Ectodermal cell (in vitro differentiated cells): Measurements from ENCODE around the gene VAPA.

Source experiments
- H3K27ac ChIP-seq: 2 replicates; pipeline ENCODE4 v1.7.0; 2013; ENCODE audit warnings: mild to moderate bottlenecking, low read depth, low read length; ENCODE audit not compliant: insufficient read depth, poor library complexity, severe bottlenecking
- H3K27me3 ChIP-seq: 2 replicates; pipeline ENCODE4 v1.7.0; 2013; ENCODE audit warnings: mild to moderate bottlenecking, low read length; ENCODE audit not compliant: insufficient read depth, control insufficient read depth, poor library complexity, severe bottlenecking
- H3K36me3 ChIP-seq: one replicate; pipeline ENCODE4 v1.7.0; 2013; ENCODE audit warnings: low read length; ENCODE audit not compliant: control insufficient read depth, insufficient read depth
- H3K4me1 ChIP-seq: one replicate; pipeline ENCODE4 v1.7.0; 2013; ENCODE audit warnings: low read length; ENCODE audit not compliant: control insufficient read depth, insufficient read depth
- H3K4me3 ChIP-seq: 2 replicates; pipeline ENCODE4 v1.7.0; 2013; ENCODE audit warnings: low read depth, low read length, control low read depth; ENCODE audit not compliant: insufficient read depth
- H3K9me3 ChIP-seq: 2 replicates; pipeline ENCODE4 v1.7.0; 2013; ENCODE audit warnings: mild to moderate bottlenecking, low read length, moderate library complexity; ENCODE audit not compliant: control insufficient read depth
- WGBS, 2 experiments: methylation state at CpG; one replicate each; pipeline ENCODE4 v1.1.7; 2013; ENCODE audit warnings: missing lambda C conversion rate in 2 of 2; 5-methylcytosine and 5-hydroxymethylcytosine counted together

VAPA gene

GRCh38 chr18:9971313-9971920 is 57.6 kb downstream of the VAPA start:
- Histone ChIP-seq H3K27ac (no peak overlapping the region), H3K4me1 (no peaks in the 10 kb centered on the region), H3K9me3 (peaks cover 3% of the 10 kb centered on the region), H3K4me3 (no peak overlapping the region), H3K36me3 (no peaks in the 10 kb centered on the region), H3K27me3 (no peaks in the 10 kb centered on the region)
- 13 to 19% methylated on average over 4 of the region's 4 CpGs for WGBS, 2 experiments

- Histone ChIP-seq H3K27ac (no peak overlapping the region), H3K9me3 (peaks cover 3% of the 10 kb centered on the region), H3K4me1 (no peaks in the 10 kb centered on the region), H3K27me3 (no peaks in the 10 kb centered on the region), H3K4me3 (no peak overlapping the region), H3K36me3 (no peaks in the 10 kb centered on the region)
- WGBS, 2 experiments: 93 to 96% methylated on average over 4 of the region's 4 CpGs
These were observed 59.7 kb downstream of the VAPA start for GRCh38 chr18:9973470-9973869.

- Histone ChIP-seq H3K9me3 (peaks cover 3% of the 10 kb centered on the region), H3K4me1 (no peaks in the 10 kb centered on the region), H3K27me3 (no peaks in the 10 kb centered on the region), H3K36me3 (no peaks in the 10 kb centered on the region), H3K27ac (no peak overlapping the region), H3K4me3 (no peak overlapping the region)
- WGBS, 2 experiments: 90 to 92% methylated on average over 2 of the region's 2 CpGs
These were observed 60.6 kb downstream of the VAPA start for GRCh38 chr18:9974279-9974915.

GRCh38 chr18:9975658-9976057 is 61.8 kb downstream of the VAPA start:
- no peak overlapping the region for H3K4me3 ChIP-seq
- no peaks in the 10 kb centered on the region for H3K4me1 ChIP-seq
- peaks cover 3% of the 10 kb centered on the region for H3K9me3 ChIP-seq

GRCh38 chr18:9982711-9983110 is 68.9 kb downstream of the VAPA start:
- no peak overlapping the region for H3K27ac ChIP-seq
- no peaks in the 10 kb centered on the region for H3K9me3 ChIP-seq
- no peaks in the 10 kb centered on the region for H3K36me3 ChIP-seq
- WGBS, 2 experiments: 91 to 93% methylated on average over 5 of the region's 5 CpGs
- peaks cover 4% of the 10 kb centered on the region for H3K4me1 ChIP-seq
- no peak overlapping the region for H3K4me3 ChIP-seq
- H3K27me3 ChIP-seq: no peaks in the 10 kb centered on the region

More at GRCh38 chr18:9975658-9976057, 61.8 kb downstream of the VAPA start:
- Histone ChIP-seq H3K27ac (no peak overlapping the region), H3K36me3 (no peaks in the 10 kb centered on the region), H3K27me3 (no peaks in the 10 kb centered on the region)

- no peaks in the 10 kb centered on the region for H3K27me3 ChIP-seq
- H3K4me3 ChIP-seq: no peak overlapping the region
- peaks cover 11% of the 10 kb centered on the region for H3K4me1 ChIP-seq
- no peaks in the 10 kb centered on the region for H3K9me3 ChIP-seq
- WGBS, 2 experiments: 95 to 96% methylated on average over 5 of the region's 5 CpGs
- no peak overlapping the region for H3K27ac ChIP-seq
- no peaks in the 10 kb centered on the region for H3K36me3 ChIP-seq
These were observed 70.3 kb downstream of the VAPA start for GRCh38 chr18:9984080-9984479.

- Histone ChIP-seq H3K9me3 (no peaks in the 10 kb centered on the region), H3K36me3 (no peaks in the 10 kb centered on the region), H3K27me3 (no peaks in the 10 kb centered on the region), H3K27ac (no peak overlapping the region), H3K4me3 (no peak overlapping the region), H3K4me1 (peaks cover 11% of the 10 kb centered on the region)
- WGBS, 2 experiments: 91 to 96% methylated on average over 4 of the region's 4 CpGs
These were observed 71.8 kb downstream of the VAPA start for GRCh38 chr18:9985641-9986040.

GRCh38 chr18:9986156-9986930 is 72.5 kb downstream of the VAPA start:
- H3K9me3 ChIP-seq: no peaks in the 10 kb centered on the region
- no peaks in the 10 kb centered on the region for H3K36me3 ChIP-seq
- H3K27me3 ChIP-seq: no peaks in the 10 kb centered on the region
- no peak overlapping the region for H3K4me3 ChIP-seq
- peaks cover 11% of the 10 kb centered on the region for H3K4me1 ChIP-seq
- no peak overlapping the region for H3K27ac ChIP-seq
- 87 to 88% methylated on average over 17 of the region's 17 CpGs for WGBS, 2 experiments

GRCh38 chr18:9987345-9987744 is 73.5 kb downstream of the VAPA start:
- H3K36me3 ChIP-seq: no peaks in the 10 kb centered on the region
- H3K4me1 ChIP-seq: peaks cover 11% of the 10 kb centered on the region
- H3K27me3 ChIP-seq: no peaks in the 10 kb centered on the region
- no peaks in the 10 kb centered on the region for H3K9me3 ChIP-seq
- no peak overlapping the region for H3K27ac ChIP-seq
- H3K4me3 ChIP-seq: no peak overlapping the region
- 85 to 91% methylated on average over 8 of the region's 8 CpGs for whole genome bisulfite sequencing, 2 experiments

GRCh38 chr18:9987931-9988330 is 74.1 kb downstream of the VAPA start:
- no peaks in the 10 kb centered on the region for H3K9me3 ChIP-seq
- no peak overlapping the region for H3K4me3 ChIP-seq
- no peaks in the 10 kb centered on the region for H3K36me3 ChIP-seq
- no peaks in the 10 kb centered on the region for H3K27me3 ChIP-seq
- no peak overlapping the region for H3K27ac ChIP-seq
- H3K4me1 ChIP-seq: peaks cover 11% of the 10 kb centered on the region
- 83 to 85% methylated on average over 12 of the region's 12 CpGs for WGBS, 2 experiments
